Skeletal muscle tissue (tissue), 4 donors: ENCODE results near the gene TRIM54. TPM values are rescaled to one million over a fixed set of nuclear protein-coding genes. Genes with fewer than 3 reads are reported as not detected.
"Not testable (repeated sequence)": the region's sequence is repeated elsewhere in the genome, so short reads cannot be mapped to it uniquely, and the experiment has no call there.

Experiments
- H3K27ac ChIP-seq: one replicate; pipeline ENCODE4 v1.7.0; 2013; ENCODE audit warnings: mild to moderate bottlenecking, low read depth, low read length, inconsistent platforms
- H3K27me3 ChIP-seq, 3 donors: one replicate each; pipeline ENCODE4 v1.7.0; 2013; ENCODE audit warnings: low read length in 3 of 3; ENCODE audit not compliant: control insufficient read depth in 3 of 3, insufficient read depth in 3 of 3
- H3K36me3 ChIP-seq, 3 donors: one replicate each; pipeline ENCODE4 v1.7.0; 2013; ENCODE audit warnings: low read length in 3 of 3; ENCODE audit not compliant: control insufficient read depth in 3 of 3, insufficient read depth in 3 of 3
- H3K4me1 ChIP-seq, 3 donors: one replicate each; pipeline ENCODE4 v1.7.0; 2013; ENCODE audit warnings: low read length in 3 of 3, mild to moderate bottlenecking in 3 of 3; ENCODE audit not compliant: control insufficient read depth in 3 of 3, insufficient read depth in 3 of 3
- H3K4me3 ChIP-seq, 3 donors: one replicate each; pipeline ENCODE4 v1.7.0; 2013; ENCODE audit warnings: low read length in 3 of 3
- H3K9ac ChIP-seq, 3 donors: one replicate each; pipeline ENCODE4 v1.7.0; 2013; ENCODE audit warnings: low read length in 3 of 3, mild to moderate bottlenecking in 3 of 3, moderate library complexity in 2 of 3, low read depth in 1 of 3
- H3K9me3 ChIP-seq, 3 donors: one replicate each; pipeline ENCODE4 v1.7.0; 2013; ENCODE audit warnings: low read length in 3 of 3; ENCODE audit not compliant: control insufficient read depth in 3 of 3
- total RNA-seq: library from RNA; depleted of rRNA; stranded (reverse); fragments of >200 nt; gene quantifications from one replicate; pipeline ENCODE4 v1.2.3, GENCODE V29; 2014
- donor health status: Osteomylitis.

TRIM54 gene
- total RNA-seq, 1 donor from 2014 or later = 60.0 TPM

- Histone ChIP-seq H3K27ac (no peak overlapping the region), H3K4me1 (peaks cover 19 to 30% (median 22%) of the 10 kb centered on the region in 3 donors), H3K4me3 (no peak overlapping the region), H3K27me3 (no peaks in the 10 kb centered on the region), H3K9ac (no peak overlapping the region), H3K9me3 (no peaks in the 10 kb centered on the region), H3K36me3 (no peaks in the 10 kb centered on the region)
Observed at GRCh38 chr2:27351802-27352598, 69.8 kb downstream of the TRIM54 start.

GRCh38 chr2:27353386-27353761, 71.1 kb downstream of the TRIM54 start:
- not testable (repeated sequence) for H3K4me3 ChIP-seq, H3K36me3 ChIP-seq, H3K9me3 ChIP-seq, H3K27ac ChIP-seq, H3K27me3 ChIP-seq
- Histone ChIP-seq H3K9ac (peak overlapping the region in 1 of 3 donors; percentile 43), H3K4me1 (peaks cover 26 to 42% (median 29%) of the 10 kb centered on the region in 3 donors)

- H3K9me3 ChIP-seq = no peaks in the 10 kb centered on the region
- H3K27me3 ChIP-seq = no peaks in the 10 kb centered on the region
- no peaks in the 10 kb centered on the region for H3K36me3 ChIP-seq
- peak overlapping the region in 1 of 3 donors; percentile 43 for H3K9ac ChIP-seq
- no peak overlapping the region for H3K4me3 ChIP-seq
- H3K27ac ChIP-seq = no peak overlapping the region
- peaks cover 27 to 43% (median 30%) of the 10 kb centered on the region in 3 donors for H3K4me1 ChIP-seq
Observed at GRCh38 chr2:27353762-27354596, 71.8 kb downstream of the TRIM54 start.

GRCh38 chr2:27354597-27354927, 72.3 kb downstream of the TRIM54 start:
- Histone ChIP-seq H3K27ac (no peak overlapping the region), H3K27me3 (no peaks in the 10 kb centered on the region), H3K4me1 (peaks cover 27 to 43% (median 30%) of the 10 kb centered on the region in 3 donors), H3K36me3 (no peaks in the 10 kb centered on the region), H3K4me3 (no peak overlapping the region), H3K9me3 (no peaks in the 10 kb centered on the region), H3K9ac (no peak overlapping the region)

- Histone ChIP-seq H3K4me3 (peak overlapping the region; percentile 91 to 99 (median 99)), H3K9ac (peak overlapping the region; percentile 91 to 97 (median 96)), H3K36me3 (no peaks in the 10 kb centered on the region), H3K27ac (peak overlapping the region; percentile 83), H3K9me3 (no peaks in the 10 kb centered on the region), H3K4me1 (peaks cover 27 to 43% (median 30%) of the 10 kb centered on the region in 3 donors), H3K27me3 (no peaks in the 10 kb centered on the region)
Observed at GRCh38 chr2:27356056-27356381, 73.8 kb downstream of the TRIM54 start.

GRCh38 chr2:27356382-27357181, 74.4 kb downstream of the TRIM54 start, which contains the start of gene GTF3C2:
Gene GTF3C2, minus strand, starts transcription at chr2:27356764. Its CDS starts 13,210 bp downstream, at chr2:27343554.
- no peaks in the 10 kb centered on the region for H3K27me3 ChIP-seq
- no peaks in the 10 kb centered on the region for H3K9me3 ChIP-seq
- peak within 1 kb of the TSS; percentile 91 to 97 (median 96) for H3K9ac ChIP-seq
- peak within 1 kb of the TSS; percentile 91 to 99 (median 99) for H3K4me3 ChIP-seq
- H3K4me1 ChIP-seq = peaks cover 27 to 43% (median 30%) of the 10 kb centered on the region in 3 donors
- H3K27ac ChIP-seq = peak within 1 kb of the TSS; percentile 83
- no peaks in the 10 kb centered on the region for H3K36me3 ChIP-seq

Other genes starting within 250 kb of the TRIM54 start
- 23.5 TPM for gene TMEM214, start 249.5 kb upstream of the TRIM54 start, total RNA-seq
- 6.8 TPM for gene AGBL5, start 230.8 kb upstream of the TRIM54 start, total RNA-seq
- 352 TPM for gene OST4, start 210.8 kb upstream of the TRIM54 start, total RNA-seq
- 61.6 TPM for gene EMILIN1, start 203.8 kb upstream of the TRIM54 start, total RNA-seq
- 2.1 TPM for gene KHK, start 195.7 kb upstream of the TRIM54 start, total RNA-seq
- 2.1 TPM for gene CGREF1, start 163.3 kb upstream of the TRIM54 start, total RNA-seq
- gene ABHD1, start 158.6 kb upstream of the TRIM54 start, total RNA-seq = not detected
- 14.1 TPM for gene PREB, start 147.8 kb upstream of the TRIM54 start, total RNA-seq
- not detected for gene PRR30, start 143.0 kb upstream of the TRIM54 start, total RNA-seq
- 0.52 TPM for gene TCF23, start 133.4 kb upstream of the TRIM54 start, total RNA-seq
- gene ATRAID, start 70.4 kb upstream of the TRIM54 start, total RNA-seq = 172 TPM
- 7.8 TPM for gene SLC5A6, start 70.2 kb upstream of the TRIM54 start, total RNA-seq
- gene CAD, start 65.1 kb upstream of the TRIM54 start, total RNA-seq = 28.2 TPM
- gene SLC30A3, start 19.4 kb upstream of the TRIM54 start, total RNA-seq = 0.52 TPM
- gene DNAJC5G, start 7.0 kb upstream of the TRIM54 start, total RNA-seq = under 0.01 TPM
- 1.0 TPM for gene UCN, start 26.0 kb downstream of the TRIM54 start, total RNA-seq
- 23.0 TPM for gene MPV17, start 40.7 kb downstream of the TRIM54 start, total RNA-seq
- gene GTF3C2, start 74.3 kb downstream of the TRIM54 start, total RNA-seq = 24.0 TPM
- gene EIF2B4, start 87.9 kb downstream of the TRIM54 start, total RNA-seq = 18.3 TPM
- gene SNX17, start 88.2 kb downstream of the TRIM54 start, total RNA-seq = 81.9 TPM
- 7.3 TPM for gene ZNF513, start 98.3 kb downstream of the TRIM54 start, total RNA-seq
- gene PPM1G, start 127.2 kb downstream of the TRIM54 start, total RNA-seq = 42.8 TPM
- gene NRBP1, start 146.2 kb downstream of the TRIM54 start, total RNA-seq = 81.4 TPM
- gene KRTCAP3, start 160.0 kb downstream of the TRIM54 start, total RNA-seq = not detected
- gene IFT172, start 207.3 kb downstream of the TRIM54 start, total RNA-seq = 21.4 TPM
- 5.2 TPM for gene FNDC4, start 212.8 kb downstream of the TRIM54 start, total RNA-seq
- not detected for gene GCKR, start 214.4 kb downstream of the TRIM54 start, total RNA-seq